K562 (cell line): ENCODE data around the gene ROMO1. TPM values are rescaled to one million over a fixed set of nuclear protein-coding genes. Genes with fewer than 3 reads are reported as not detected.

Source experiments
- ATAC-seq: fragments of 200-7000 bp; cut with Tn5 transposase; 3 replicates; pipeline ENCODE4 v1.9.1; 2020; ENCODE audit warnings: moderate library complexity
- BruUV-seq: library from RNA; stranded (reverse); fragments of 400-500 nt; replicated peaks from 2 replicates; lab custom pipeline; 2021; lab: Mats Ljungman, UMichigan
- CTCF ChIA-PET: fragments of 300-600 bp; formaldehyde crosslinking; extraction: SDS; loops from one replicate; lab custom pipeline; 2021; ENCODE audit warnings: low intra/inter-chr PET ratio; lab: Yijun Ruan, JAX
- POLR2A ChIA-PET: fragments of 300-600, 350-650 bp; sonication (Branson Sonifier 250); formaldehyde crosslinking; extraction: SDS; loops from one replicate; lab custom pipeline; 2021; ENCODE audit warnings: antibody characterized with exemption, inconsistent platforms; lab: Yijun Ruan, JAX
- DNase-seq, 4 experiments: peaks; one replicate each; pipeline versions ENCODE4 v3.0.0 to v3.0.0-alpha.2; 2011 to 2018; ENCODE audit warnings: low spot score in 3 of 4, mixed read lengths in 3 of 4; ENCODE audit errors: extremely low read depth in 1 of 4
- FAIRE-seq: peaks from 2 replicates; lab custom pipeline; 2011; peaks lifted over from hg19 to GRCh38; lab: Jason Lieb, UNC
- H2AFZ ChIP-seq: 2 replicates; pipeline ENCODE4 v1.6.0; 2011; ENCODE audit warnings: low read depth, low read length, control low read depth, inconsistent platforms
- H3K27ac ChIP-seq: fragments of 200-600 bp; 3 replicates; pipeline ENCODE4 v1.8.0; 2011; ENCODE audit warnings: low read depth, mild to moderate bottlenecking, control low read depth, inconsistent platforms, low read length, moderate library complexity, mixed read lengths; ENCODE audit errors: extremely low read depth
- H3K27me3 ChIP-seq, 2 experiments: fragments of 300-600 bp in 1 of 2; 2 replicates in 1 of 2; 3 replicates in 1 of 2; pipeline versions ENCODE4 v1.6.0 to v1.8.0; 2011; ENCODE audit warnings: inconsistent platforms in 2 of 2, low read length in 2 of 2, mild to moderate bottlenecking in 1 of 2, mixed read lengths in 1 of 2, moderate library complexity in 1 of 2; ENCODE audit not compliant: control insufficient read depth in 2 of 2, insufficient read depth in 2 of 2
- H3K36me3 ChIP-seq: fragments of 300-600 bp; 3 replicates; pipeline ENCODE4 v1.8.0; 2011; ENCODE audit warnings: mild to moderate bottlenecking, low read length, inconsistent platforms; ENCODE audit not compliant: control insufficient read depth, insufficient read depth
- H3K4me1 ChIP-seq, 2 experiments: fragments of 200-600 bp in 1 of 2; replicated peaks in 1 of 2; 2 replicates in 1 of 2; 3 replicates in 1 of 2; pipeline versions ENCODE4 v1.5.1 to v1.8.0; 2011; ENCODE audit warnings: inconsistent platforms in 2 of 2, low read length in 2 of 2, mild to moderate bottlenecking in 1 of 2, mixed read lengths in 1 of 2, moderate library complexity in 1 of 2; ENCODE audit not compliant: control insufficient read depth in 2 of 2, insufficient read depth in 2 of 2
- H3K4me2 ChIP-seq: 2 replicates; pipeline ENCODE4 v1.6.1; 2011; ENCODE audit warnings: low read length, control low read depth, inconsistent platforms, mixed read lengths; ENCODE audit not compliant: insufficient read depth
- H3K4me3 ChIP-seq: fragments of 200-600 bp; sonication (generic), shearing (Covaris generic); 2 replicates; pipeline ENCODE4 v1.5.1; 2016; ENCODE audit warnings: control low read depth, inconsistent platforms
- H3K79me2 ChIP-seq: fragments of 200-600 bp; 3 replicates; pipeline ENCODE4 v1.8.0; 2011; ENCODE audit warnings: low read length, inconsistent platforms; ENCODE audit not compliant: control insufficient read depth, insufficient read depth
- H3K9ac ChIP-seq, 2 experiments: 2 replicates each; pipeline versions ENCODE4 v1.6.0 to v1.6.1; 2011; ENCODE audit warnings: low read depth in 2 of 2, low read length in 2 of 2, control low read depth in 1 of 2, inconsistent platforms in 1 of 2, mild to moderate bottlenecking in 1 of 2, mixed read lengths in 1 of 2; ENCODE audit not compliant: insufficient read depth in 1 of 2
- H3K9me1 ChIP-seq: one replicate; pipeline ENCODE4 v1.6.0; 2011; ENCODE audit warnings: inconsistent platforms, mild to moderate bottlenecking, low read length, moderate library complexity; ENCODE audit not compliant: control insufficient read depth, insufficient read depth
- H3K9me3 ChIP-seq: replicated peaks from 2 replicates; pipeline ENCODE4 v1.5.1; 2011; ENCODE audit warnings: low read depth, low read length, inconsistent platforms; ENCODE audit not compliant: control insufficient read depth, insufficient read depth
- H4K20me1 ChIP-seq: replicated peaks from 2 replicates; pipeline ENCODE4 v1.6.1; 2011; ENCODE audit warnings: low read length, inconsistent platforms, mixed read lengths; ENCODE audit not compliant: control insufficient read depth, insufficient read depth
- CBFA2T3 ChIP-seq: fragments of 450-650 bp; IDR thresholded peaks from 2 replicates; pipeline ENCODE4 v1.6.1; 2017
- RBM14 ChIP-seq: fragments of 200-400 bp; formaldehyde crosslinking; IDR thresholded peaks from 2 replicates; pipeline ENCODE4 v1.6.1; 2018; ENCODE audit warnings: low read depth, mild to moderate bottlenecking, low read length, moderate library complexity, borderline replicate concordance; ENCODE audit not compliant: insufficient read depth
- SUPT5H ChIP-seq: fragments of 450-650 bp; IDR thresholded peaks from 2 replicates; pipeline ENCODE4 v1.6.1; 2016
- XRCC4 ChIP-seq: IDR thresholded peaks from one replicate; pipeline ENCODE4 v1.6.1; 2011; ENCODE audit not compliant: insufficient read depth, insufficient read length; ENCODE audit errors: extremely low read depth
- WGBS: fragments of 100-300 bp; shearing (Covaris generic); methylation state at CpG from one replicate; pipeline ENCODE4 v1.1.6; 2016; ENCODE audit warnings: low coverage, mixed read lengths; ENCODE audit not compliant: insufficient coverage; ENCODE audit errors: missing lambda C conversion rate; 5-methylcytosine and 5-hydroxymethylcytosine counted together
- in situ Hi-C: fragments of 300-500 bp; cut with MboI; formaldehyde crosslinking; loops from 4 replicates; pipeline ENCODE4 v1.15.0; 2018; ENCODE audit warnings: inconsistent platforms, mixed read lengths
- intact Hi-C: fragments of 100-400 bp; cut with micrococcal nuclease; formaldehyde crosslinking; loops from 2 replicates; pipeline ENCODE4 v1.14.2; 2022
- polyA plus RNA-seq, 8 experiments: library from polyadenylated mRNA; depleted of rRNA in 4 of 8; stranded (reverse) in 5 of 8; unstranded in 3 of 8; fragments of >200 nt; fragmentation: Nextera tagmentation in 2 of 8; fragmentation: Illumina TruSeq in 1 of 8; extraction: Ambion mirVana in 2 of 8; extraction: Trizol in 1 of 8; gene quantifications; 2 replicates each; pipeline versions ENCODE4 v1.2.1 to v1.2.3, GENCODE V29; 2011 to 2014; ENCODE audit warnings: inconsistent platforms in 1 of 8, missing spikeins in 1 of 8
- total RNA-seq, 7 experiments: library from RNA; depleted of rRNA in 6 of 7; stranded (reverse); fragments of >200 nt in 6 of 7; fragmentation: Illumina TruSeq in 2 of 7; extraction: Trizol in 2 of 7; gene quantifications; 2 replicates each; pipeline versions ENCODE4 v1.2.1 to v1.2.3, GENCODE V29; 2011 to 2021; ENCODE audit warnings: low replicate concordance in 1 of 7

Gene ROMO1
- total and polyA plus RNA-seq, 9 of the 15 experiments (the other 6 are each of a cell fraction or from before 2014, with no cell fraction given) = 31.8 to 741 (median 226) TPM

DNA sequence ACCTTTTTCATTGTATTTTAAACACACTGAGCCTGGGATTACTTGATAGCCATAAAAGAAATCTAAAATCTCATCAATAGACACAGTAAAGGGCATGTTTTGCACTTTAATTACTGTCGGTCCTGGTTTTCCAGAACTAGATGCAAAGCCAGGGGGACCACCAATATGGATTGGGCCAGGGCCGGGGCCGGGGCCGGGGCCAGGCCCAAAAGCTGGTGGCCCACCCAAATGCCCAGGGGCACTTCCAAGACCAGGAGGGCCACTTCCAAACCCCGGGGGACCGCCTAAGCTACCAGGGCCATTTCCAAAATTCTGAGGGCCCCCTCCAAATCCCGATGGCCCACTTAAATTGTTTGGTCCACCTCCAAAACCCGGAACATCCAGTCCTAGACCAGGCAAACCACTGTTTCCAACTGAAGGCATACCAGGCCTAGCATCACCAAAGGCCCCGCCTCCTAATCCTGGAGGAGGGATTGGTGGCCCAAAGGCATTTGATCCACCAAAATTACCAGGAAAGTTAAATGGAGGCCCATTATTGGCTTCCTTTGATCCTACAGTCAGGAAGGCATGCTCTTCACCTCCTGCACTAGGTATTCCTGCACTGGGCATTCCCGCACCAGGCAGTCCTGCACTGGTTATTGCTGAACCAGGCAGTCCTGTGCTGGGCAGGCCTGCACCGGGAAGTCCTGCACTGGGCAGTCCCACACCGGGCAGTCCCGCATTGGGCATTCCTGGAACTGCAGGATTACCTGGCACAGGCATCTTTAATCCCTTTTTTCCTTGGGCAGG is 46.4 kb upstream of the ROMO1 start (continued):
- no peak for TF ChIP-seq CBFA2T3

DNA sequence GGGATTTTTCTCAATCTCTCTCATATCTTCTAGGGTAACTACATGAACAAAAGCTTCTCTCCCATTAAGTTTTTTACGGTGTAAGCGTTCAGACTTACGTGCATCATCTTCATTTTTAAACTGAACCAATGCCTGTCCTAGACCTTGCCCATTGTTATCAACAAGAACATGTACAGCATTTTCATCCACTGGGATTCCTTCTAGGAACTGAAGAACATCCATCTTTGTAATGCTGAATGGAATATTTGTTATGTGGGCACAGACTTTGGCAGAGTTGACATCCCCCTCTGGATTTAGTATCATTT is 45.8 kb upstream of the ROMO1 start:
- Histone ChIP-seq H3K4me3 (no peak overlapping the region), H3K9me3 (no peaks in the 10 kb centered on the region), H3K36me3 (peaks cover 75% of the 10 kb centered on the region), H3K4me1 (peaks cover 0 to 2% of the 10 kb centered on the region in 2 experiments; a peak in 1 of 5 replicates), H3K27ac (no peak overlapping the region), H3K79me2 (peaks cover 99% of the 10 kb centered on the region), H3K27me3 (no peaks in the 10 kb centered on the region), H2AFZ (no peak overlapping the region), H3K4me2 (no peak overlapping the region), H4K20me1 (peaks cover 22% of the 10 kb centered on the region; the same call in 1 of the 2 replicates), H3K9ac (no peak overlapping the region), H3K9me1 (no peaks in the 10 kb centered on the region)
- no TSS peak for BruUV-seq
- intact Hi-C loops (no loop called here), in situ Hi-C loops (no loop called here)
- no peak for FAIRE-seq
- no peak for TF ChIP-seq XRCC4
- TF ChIP-seq SUPT5H = 0 out of 2 replicates have a peak, but pooled peaks have one; percentile 56
- TF ChIP-seq RBM14 = no peak
- ChIA-PET POLR2A (interaction anchor here (0.6 to 3.8 kb wide), 2 partner anchors 11 to 714 kb away, joined by 3 to 26 read pairs; partner anchors contain the start of genes CPNE1 and RBM12), CTCF (no interaction called here)
- 100% methylated on average over 3 of the region's 3 CpGs for WGBS
- DNase-seq = no peak
- ATAC-seq = no peak
